HG03439 (cell line): Measurements from ENCODE around the gene QRICH1.
A peak's percentile ranks its signal among the peaks of the same experiment; 100 is the strongest.

Source experiments
- ATAC-seq: cut with Tn5 transposase; IDR thresholded peaks from one replicate; pipeline ENCODE4 v1.9.1; 2021; ENCODE audit warnings: mild to moderate bottlenecking, moderate library complexity; ENCODE audit not compliant: unreplicated experiment

Gene QRICH1

DNA sequence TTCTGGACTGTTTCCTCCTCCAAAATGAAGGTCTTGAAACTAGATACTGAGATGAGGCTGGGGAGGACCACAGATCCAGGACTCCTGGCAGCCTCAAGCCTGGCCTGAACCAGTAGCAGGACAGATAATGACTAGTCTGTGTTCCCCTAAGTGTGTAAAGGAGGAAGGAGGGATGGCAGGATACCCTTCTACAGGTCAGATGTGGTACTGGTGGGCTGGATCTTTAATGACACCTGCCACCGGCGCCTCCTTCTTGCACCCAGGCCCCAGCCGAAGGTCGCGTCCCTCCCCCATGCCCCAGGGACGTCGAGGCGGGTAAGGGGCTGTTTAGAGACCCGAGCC, 26.2 kb upstream of the QRICH1 start:
- no peak for ATAC-seq

DNA sequence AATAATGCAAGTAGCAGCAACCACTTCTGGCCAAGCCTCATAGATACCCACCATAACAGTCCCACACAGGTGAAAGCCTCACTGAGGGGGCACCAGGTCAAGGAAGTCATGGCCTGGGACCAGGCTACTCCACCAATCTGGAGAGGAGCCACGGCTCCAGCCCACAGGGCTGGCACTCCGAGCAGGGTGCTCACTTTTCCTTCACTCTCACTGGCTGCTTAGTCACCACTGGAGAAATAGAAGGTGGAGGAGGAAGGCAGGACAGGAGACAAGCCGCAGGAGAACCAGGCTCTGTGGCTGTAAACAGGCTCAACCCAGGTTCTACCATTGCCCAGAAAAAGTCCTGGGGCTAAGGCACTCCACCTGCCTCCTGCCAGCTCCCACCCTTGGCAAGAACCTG, 25.6 kb upstream of the QRICH1 start:
- ATAC-seq = no peak

DNA sequence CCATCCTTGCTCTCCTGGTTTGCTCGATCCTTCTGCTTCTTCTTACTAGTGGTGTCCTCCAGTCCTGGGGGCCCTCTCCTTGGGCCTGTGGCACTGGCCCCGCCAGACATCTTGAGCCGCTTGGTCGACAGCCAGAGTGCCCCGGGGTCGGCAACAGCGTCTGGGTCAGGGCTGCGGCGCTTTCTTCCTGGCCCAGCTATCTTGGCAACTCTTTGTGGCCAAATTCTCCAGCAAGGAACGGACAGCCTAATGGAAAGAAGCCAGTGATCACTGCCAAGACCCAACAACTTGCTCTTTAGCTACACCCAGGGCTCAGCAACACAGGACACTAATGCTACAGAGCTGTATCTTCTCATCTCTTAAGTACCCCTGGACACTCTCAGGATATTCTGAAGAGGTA, 25.2 kb upstream of the QRICH1 start:
- no peak for ATAC-seq

DNA sequence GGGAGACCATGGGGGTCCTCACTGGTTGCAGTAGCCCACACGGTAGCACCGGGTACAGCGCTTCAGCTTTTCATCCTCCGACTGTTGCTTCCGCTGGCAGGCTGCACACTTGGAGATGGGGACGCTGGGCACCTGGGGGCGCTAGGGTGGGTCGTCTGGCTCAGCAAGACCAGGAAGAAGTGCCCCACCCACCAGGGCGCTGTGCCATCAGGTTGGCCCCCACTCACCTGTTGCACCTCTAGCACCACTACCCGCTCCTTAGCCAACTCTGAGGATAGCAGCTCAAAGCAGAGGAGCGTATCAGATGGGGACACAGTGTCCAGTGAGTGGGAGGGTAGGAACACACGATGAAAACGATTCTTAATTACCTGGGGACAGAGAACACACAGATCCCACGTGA, 18.4 kb upstream of the QRICH1 start:
- no peak for ATAC-seq

DNA sequence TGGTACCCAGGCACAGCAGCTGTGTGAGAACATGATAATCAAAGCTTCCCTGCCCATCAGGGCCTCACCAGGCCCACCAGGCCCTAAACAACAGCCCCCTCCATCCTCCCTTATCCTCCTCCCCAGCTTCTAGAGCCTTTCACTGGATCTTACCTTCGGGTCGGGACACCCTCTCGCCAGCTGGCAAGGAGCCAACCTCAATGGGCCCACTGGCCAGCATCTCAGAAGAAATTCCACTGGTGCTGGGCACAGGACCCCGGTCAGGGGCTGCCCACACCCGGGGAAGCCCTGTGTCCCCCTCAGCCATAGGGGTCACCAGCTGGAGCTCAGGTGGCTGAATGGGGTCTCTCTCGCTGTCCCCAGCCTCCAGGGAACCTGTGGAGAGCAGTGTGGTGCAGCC, 17.5 kb upstream of the QRICH1 start:
- no peak for ATAC-seq

DNA sequence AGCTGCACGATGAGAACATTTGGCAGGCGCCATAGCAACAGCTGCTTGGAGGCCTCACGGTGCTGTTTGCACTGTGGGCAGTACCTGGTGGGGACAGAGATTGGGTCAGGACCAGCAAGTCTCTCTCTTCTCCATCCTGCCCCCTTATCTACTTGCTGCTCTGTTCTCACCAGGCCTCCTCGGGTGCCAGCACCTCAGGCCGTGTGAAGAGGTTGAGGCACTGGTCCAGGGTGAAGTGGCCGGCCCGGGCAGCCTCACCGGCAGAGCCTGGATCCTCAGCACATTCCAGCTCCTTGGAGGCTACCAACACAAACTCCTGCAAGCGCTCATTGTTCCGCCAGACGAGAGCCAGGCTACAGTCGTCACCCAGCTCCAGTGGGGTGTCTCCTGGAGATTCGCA, 16.9 kb upstream of the QRICH1 start:
- ATAC-seq = no peak

DNA sequence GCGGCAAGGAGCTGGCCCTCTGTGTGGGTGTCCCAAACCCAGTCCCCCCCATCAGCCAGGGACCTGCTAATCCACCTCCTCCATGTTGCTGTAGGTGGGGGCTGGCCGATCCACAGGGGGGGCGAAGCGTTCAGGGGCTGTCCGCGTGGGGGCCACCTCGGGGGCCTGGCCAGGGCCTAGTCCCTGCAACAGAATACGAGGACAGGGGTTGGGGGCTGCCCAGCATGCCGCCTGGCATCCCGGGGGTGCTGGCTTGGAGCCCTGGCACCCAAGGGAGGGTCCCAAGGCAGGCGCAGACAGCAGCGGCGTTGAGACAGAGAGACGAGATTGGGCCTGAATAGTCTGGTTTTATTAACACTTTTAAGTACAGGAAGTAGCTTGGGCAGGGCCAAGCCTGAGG, 14.5 kb upstream of the QRICH1 start:
- ATAC-seq = no peak

DNA sequence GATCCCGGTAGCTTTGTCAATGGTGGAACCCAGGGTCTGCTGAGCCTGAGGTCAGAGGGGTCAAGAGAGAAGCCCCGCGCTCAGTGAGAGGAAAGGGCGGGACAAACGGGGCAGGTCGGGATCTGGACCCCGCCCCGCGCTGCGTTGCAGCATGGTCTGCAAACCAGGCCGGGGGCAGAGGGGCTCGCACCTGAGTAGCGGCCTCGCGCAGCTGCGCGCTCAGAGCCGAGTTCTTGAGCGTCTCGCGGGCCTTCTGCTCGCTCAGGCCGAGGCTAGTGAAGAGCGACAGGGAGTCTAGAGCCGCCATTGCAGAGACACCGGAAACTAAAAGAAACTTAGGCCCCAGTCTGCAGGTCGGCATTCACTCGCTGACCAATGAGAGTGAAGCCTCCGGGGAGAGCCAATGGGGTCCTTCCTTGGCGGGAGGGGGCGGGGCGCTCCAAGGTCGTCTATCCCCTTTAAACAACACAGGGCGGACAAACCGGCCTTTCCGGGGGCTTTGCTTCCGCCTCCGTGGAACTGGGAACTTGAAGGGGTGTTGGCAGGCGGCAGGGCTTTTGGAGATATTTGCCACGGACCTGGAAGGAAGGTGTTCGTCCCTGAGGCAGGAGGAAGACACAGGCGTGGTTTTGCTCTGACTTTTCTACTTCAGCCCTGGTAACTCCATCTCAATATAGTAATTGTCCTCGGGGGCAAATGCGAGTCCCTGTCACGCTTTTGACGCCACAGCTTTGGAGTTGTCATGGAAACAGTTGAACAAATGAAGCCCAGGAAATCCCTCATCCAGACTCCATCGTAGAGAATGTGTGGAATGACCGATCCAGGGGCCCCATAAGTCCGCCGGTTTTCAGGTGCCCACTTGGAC, 10.8 kb upstream of the QRICH1 start, which contains the start of gene QARS1:
Gene QARS1 (minus strand): TSS at position 331 of the 865 bp plus-strand sequence. CDS start 24 bp downstream, at position 307.
- ATAC-seq = peak; percentile 76

DNA sequence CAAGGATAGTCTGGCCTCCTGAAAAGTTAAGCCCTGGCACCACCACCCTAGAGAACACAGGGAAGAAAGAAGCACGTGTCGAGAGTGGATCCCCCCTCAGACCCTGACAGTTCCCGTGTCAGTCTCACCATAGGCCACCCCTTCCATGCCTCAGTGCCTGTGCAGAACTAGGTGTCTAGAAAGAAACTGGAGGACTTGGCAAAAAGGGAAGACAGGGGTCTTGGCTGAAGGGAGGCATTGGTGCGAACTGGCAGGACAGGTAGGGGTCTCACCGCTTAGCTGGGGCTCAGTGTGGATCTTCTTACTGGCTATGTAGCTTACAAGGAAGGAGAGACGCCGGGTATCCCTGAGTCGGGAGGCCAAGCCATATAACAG, 10.2 kb upstream of the QRICH1 start:
- ATAC-seq = no peak

DNA sequence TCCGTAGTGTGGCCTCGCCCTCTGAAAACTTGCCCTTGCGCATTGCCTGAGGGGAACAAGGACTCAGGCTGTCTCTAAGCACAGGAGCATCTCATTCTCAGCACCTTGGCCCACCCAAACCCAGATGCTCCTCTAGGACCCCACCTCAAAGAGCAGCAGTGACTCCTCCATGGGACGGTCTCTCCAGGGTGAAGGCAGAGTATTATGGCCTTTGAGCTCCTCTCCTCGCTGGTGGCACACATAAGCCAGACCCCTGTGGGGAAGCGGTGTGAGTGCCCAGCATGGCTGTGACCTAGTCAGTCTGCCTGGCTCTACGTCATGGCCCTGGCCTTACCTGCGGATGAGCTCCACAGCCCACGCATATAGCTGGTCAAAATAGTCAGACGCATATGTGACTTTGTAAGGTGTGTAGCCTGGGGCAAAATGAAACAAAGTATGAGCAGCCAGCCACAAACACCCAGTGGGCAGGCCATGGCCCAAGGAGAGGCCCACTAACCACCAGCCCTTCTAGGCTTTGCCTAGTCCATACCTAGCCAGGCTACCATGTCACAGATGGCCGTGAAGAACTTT, 6.3 kb upstream of the QRICH1 start:
- no peak for ATAC-seq

DNA sequence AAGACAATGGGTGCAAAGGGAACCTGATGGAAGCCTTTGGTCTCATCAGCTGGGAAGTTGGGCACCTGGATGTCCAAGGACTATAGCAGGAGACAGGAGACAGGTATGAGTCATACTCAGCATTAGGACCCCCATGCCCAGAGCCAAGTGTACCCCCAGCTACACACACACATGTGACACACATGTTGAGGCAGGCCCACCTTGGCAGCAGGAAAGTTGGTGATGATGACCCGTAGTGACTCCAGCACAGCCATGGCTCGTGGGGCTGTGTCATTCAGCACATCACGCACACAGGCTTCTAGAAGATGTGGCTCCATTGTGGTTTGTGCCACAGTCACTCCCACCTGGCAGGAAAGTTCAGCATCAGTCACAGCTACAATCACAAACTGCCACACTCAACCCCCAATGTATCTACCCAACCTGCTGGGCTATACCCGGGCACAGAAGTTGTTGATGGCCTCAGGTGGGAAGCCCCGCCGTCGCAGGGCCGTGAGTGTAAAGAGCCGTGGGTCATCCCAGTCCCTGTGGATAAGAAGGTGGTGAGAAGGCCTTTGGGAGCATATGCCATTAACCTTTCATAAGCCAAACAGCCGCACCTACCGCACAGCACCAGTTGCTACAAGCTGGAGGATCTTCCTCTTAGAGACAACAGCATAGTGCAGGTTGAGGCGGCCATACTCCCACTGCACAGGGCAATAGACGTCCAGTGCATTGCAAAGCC, 5.2 kb upstream of the QRICH1 start:
- ATAC-seq = no peak

DNA sequence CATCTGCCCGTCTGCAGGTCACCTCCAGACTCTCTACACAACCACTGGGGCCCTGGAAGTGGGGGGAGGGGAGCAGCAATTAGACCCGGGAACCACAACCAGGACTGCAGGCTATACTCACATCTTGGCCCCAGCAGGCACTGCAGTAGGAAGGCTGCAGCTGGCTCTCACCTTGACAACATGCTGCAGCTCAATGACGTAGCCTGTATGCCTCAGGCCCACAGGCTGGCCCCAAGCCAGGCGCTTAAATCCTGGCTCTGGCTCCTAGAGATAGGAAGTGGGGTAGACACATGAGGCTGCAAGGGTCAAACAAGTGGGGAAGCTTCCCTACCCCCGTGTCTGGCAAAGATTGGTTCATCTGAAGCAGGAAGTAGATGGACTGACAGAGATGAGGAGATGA, 4.6 kb upstream of the QRICH1 start:
- ATAC-seq = no peak

DNA sequence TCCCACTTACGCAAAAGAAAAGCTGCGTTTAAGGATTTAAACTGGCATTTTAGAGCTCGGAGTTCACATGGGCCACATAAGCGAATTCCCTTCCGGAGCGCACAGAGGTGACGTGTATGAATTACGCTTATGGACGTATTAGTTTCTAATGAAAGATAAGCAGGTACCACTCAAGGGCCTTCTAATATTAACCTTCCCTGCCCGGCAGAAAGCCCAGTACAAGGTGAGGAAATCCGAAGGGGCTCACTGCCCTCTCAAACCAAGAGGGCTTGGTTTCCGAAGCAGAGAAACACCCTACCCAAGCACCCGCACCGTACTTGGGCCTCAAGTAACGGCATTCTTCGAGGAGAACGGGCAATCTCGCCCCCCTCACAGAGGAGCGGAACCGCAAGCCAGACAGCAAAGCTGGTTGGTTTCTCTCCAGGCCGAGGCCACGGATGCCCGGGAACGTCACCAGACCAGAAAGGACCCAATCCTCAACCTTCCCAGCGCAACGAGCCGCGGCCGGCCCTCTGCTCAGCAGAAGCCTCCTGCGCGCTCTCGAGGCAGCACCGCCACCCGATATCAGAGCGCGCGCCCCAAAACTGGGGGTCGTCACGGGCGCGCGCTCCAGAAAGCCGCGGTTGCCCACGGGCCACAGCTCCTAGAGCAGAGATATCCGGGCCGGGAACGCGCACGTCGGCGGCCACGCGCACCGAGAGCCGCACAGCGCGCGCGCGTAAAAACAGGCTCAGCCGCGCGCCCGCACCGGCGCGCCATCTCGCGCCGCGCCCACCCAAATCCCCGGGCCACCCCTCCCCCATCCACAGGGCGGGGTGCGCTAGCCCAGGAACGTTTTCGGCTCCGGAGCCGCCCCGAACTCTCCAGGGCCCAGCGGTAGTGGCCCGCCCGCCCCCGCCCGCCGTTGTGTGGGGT, 676 bp downstream of the QRICH1 start:
- peak; percentile 32 for ATAC-seq

DNA sequence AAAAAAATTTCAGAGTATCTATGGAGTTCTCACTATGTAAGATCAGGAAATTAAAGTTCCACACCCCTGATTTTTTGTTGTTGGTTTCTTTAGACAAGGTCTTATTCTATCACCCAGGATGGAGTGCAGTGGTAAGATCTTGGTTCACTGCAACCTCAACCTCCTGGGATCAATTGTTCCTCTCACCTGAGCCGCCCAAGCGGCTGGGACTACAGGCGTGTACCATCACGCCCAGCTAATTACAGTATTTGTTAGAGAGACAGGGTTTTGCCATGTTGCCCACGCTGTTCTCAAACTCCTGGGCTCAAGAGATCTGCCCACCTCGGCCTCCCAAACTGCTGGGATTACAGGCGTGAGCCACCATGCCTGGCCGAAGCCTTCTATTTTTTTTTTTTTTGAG, 12.4 kb downstream of the QRICH1 start:
- no peak for ATAC-seq

DNA sequence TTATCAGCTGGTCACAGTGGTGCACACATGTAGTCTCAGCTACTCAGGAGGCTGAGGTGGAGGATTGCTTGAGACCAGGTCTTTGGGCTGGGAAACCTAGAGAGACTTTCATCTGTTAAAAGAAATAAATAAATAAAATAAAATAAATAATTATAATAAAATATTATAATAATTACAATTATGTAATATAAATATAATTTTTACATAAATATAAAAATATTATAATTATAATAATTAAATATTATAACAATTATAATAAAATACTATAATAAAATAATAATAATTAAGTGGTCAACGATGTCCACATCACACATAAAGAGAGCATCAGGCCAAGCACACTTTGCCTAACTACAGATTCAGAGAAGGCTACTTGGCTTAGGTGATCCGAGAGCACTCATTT, 14.6 kb downstream of the QRICH1 start:
- no peak for ATAC-seq

DNA sequence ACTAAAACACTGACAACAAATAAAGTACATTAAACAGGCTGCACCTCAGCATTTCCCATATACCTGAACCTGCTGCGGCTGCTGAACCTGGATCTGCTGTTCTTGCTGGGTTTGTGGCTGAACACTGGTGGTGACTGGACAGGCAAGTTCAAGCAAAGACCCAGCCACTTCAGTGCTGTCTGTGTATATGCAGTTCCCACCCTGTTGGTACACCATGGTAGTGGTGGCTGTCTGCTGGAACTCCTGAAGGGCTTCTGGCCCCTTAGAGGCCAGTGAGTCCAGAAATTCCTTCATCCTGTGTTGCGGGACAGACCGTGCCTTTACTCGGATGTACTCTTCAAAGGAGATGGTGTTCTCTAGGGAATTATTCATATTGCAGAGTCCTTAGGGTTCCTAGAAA, 17.2 kb downstream of the QRICH1 start:
- no peak for ATAC-seq

DNA sequence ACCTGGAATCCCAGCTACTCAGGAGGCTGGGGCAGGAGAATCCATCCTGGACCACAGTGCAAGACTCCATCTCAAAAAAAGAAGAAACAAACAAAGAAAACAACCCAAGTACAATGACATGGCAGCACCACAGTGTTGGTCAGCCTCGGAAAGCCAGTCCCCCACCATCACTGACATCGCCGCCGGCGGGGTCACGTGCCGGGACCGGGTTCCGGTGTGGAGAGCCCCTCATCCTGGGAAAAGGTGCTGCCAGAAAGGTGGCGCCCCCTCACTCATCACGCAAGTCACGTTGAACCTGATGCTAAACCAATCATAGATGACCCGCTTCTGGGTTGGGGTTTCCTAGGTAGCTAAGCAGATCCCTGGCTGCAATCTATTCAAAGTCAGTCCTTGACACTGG, 17.8 kb downstream of the QRICH1 start:
- no peak for ATAC-seq

DNA sequence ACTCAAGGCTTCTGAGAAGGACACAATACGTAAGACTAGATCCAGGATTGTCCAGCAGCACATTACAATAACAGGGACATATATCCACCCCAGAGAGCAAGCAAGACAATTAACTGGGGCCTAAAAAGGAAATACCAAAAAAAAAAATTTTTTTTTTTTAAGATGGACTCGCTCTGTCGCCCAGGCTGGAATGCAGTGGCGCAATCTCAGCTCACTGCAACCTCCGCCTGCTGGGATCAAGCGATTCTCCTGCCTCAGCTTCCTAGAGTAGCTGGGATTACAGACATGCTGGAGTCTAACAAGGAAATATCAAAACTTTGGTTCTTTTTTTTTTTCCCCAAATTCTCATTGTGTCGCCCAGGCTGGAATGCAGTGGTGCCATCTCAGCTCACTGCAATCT, 35.9 kb downstream of the QRICH1 start:
- ATAC-seq = no peak

DNA sequence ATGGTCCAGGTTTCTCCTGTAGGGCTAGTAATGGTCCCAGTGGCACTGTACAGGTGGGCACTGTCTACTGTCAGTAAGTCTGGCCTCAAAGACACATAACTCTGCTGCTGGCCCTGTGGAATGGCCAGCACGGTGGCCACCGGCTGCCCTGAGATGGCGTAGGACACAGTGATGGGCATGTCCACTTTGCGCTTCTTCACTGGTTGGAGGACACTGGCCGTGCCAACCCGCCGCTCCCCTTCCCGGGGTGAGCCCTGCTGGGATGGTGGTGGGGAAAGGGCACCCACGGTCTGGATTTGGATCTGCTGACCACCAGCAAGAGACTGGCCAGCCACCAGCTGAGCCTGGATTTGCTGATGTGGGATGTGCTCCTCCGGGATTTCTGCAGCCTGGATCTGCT, 36.6 kb downstream of the QRICH1 start:
- no peak for ATAC-seq

DNA sequence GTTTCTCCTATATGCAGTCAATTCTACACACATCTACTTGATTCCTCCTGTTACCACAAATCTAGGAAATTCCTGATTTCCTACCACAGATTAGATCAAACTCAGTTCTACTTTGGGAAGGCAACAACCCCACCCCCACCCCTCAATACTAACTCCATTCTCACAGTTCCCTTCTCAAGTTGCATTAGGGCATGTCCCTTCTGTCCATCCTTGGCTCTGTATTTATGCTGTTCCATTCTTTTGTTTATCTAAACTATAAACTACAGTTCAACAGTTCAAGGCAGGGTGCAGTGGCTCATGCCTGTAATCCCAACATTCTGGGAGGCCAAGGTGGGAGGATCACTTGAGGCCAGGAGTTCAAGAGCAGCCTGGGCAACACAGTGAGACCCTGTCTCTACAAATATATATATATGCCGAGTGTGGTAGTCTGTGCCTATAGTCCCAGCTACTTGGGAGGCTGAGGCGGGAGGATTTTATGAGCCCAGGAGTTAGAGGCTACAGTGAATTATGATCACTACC, 39.5 kb downstream of the QRICH1 start:
- no peak for ATAC-seq

DNA sequence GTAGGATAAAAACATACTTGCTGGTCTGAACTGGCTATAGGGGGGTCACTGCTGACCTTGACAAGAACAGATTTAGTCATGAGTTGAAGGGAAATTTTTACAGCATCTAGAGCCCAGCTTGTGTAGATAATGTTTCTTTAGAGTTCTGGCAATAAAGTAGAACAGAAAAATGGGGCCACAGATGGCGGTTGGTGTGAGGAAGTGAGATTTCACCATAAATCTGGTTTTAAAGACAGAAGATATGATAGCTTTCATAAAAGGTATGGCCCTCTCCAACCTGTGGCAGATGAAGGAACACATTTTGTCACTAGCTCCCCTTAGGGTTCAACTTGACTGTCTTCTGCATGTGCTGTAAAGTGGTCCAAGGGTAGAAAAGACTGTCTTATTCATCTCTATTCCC, 40.3 kb downstream of the QRICH1 start:
- ATAC-seq = no peak
